ENCODE data around the gene HSPA4. TPM values are rescaled to one million over a fixed set of nuclear protein-coding genes. Genes with fewer than 3 reads are reported as not detected.

HSPA4 gene
- total RNA-seq, 1 experiment from 2014 or later, result 296 TPM

DNA sequence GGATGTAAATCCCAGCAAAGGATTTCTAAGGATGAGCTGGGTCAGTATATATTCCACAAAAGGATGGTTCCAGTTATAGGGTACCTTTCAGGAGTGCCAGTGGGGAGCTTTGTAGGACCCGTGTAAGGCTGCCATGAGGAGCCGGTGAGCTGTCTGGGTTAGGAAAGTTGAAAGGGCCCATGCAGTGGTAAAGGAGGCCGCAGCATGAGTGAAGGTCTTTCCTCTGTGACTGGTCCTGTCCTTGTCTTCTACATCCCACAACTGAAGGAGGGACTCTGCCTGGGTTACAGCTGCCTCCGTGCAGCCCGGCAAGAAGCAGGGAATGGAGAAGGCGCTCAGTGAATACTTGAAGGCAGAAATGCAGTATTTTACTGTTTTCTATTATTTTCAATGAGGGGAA, 58.9 kb downstream of the HSPA4 start:
- Mint-ChIP-seq H3K36me3 (ENCODE audit: insufficient read depth, unreplicated experiment) (peaks cover 25% of the 10 kb centered on the region), H3K4me3 (ENCODE audit: low read depth, unreplicated experiment) (no peak overlapping the region), H3K4me1 (ENCODE audit: low read depth, unreplicated experiment) (peaks cover 19% of the 10 kb centered on the region), H3K27ac (ENCODE audit: unreplicated experiment) (no peak overlapping the region), H3K9me3 (ENCODE audit: low read depth, unreplicated experiment) (no peaks in the 10 kb centered on the region), H3K27me3 (ENCODE audit: unreplicated experiment) (peaks cover 31% of the 10 kb centered on the region)
- CTCF ChIA-PET, result interaction anchor here (1.0 to 2.8 kb wide), 4 partner anchors 12 to 176 kb away, joined by 3 to 18 read pairs (median 4); no protein-coding TSS in a partner anchor
- intact Hi-C loops (cut with micrococcal nuclease; ENCODE audit: unreplicated experiment), result loop anchor here (1.0 to 5.0 kb wide), 5 partner anchors 138 to 757 kb away; no protein-coding TSS in a partner anchor
- no TSS peak for BruUV-seq (replicated peaks)
- DNase-seq, result no peak
- TF ChIP-seq, protein P1, sequence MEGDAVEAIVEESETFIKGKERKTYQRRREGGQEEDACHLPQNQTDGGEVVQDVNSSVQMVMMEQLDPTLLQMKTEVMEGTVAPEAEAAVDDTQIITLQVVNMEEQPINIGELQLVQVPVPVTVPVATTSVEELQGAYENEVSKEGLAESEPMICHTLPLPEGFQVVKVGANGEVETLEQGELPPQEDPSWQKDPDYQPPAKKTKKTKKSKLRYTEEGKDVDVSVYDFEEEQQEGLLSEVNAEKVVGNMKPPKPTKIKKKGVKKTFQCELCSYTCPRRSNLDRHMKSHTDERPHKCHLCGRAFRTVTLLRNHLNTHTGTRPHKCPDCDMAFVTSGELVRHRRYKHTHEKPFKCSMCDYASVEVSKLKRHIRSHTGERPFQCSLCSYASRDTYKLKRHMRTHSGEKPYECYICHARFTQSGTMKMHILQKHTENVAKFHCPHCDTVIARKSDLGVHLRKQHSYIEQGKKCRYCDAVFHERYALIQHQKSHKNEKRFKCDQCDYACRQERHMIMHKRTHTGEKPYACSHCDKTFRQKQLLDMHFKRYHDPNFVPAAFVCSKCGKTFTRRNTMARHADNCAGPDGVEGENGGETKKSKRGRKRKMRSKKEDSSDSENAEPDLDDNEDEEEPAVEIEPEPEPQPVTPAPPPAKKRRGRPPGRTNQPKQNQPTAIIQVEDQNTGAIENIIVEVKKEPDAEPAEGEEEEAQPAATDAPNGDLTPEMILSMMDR (IDR thresholded peaks at IDR 0.05; ENCODE audit: unreplicated experiment), result no peak

DNA sequence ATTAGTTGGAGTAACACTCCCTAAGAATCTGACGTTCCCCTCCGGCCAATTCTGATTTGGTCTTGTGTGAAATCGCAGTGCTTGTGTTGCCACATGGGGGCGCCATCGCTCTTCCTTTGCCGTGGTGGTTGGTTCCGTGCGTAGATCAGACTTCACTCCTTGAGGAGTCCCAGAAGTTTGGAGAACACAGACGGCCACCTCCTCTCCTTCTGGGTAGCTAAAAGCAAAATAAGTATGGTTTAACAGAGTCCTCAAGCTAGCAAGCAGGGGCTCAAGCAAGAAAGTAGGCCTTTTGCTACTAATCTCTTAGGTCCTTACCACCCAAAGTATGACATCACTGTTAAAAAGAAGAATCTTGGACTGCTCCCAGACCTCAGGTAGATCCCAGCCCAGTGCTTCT, 59.5 kb downstream of the HSPA4 start:
- DNase-seq, result peak; percentile 91
- H3K27me3 Mint-ChIP-seq (ENCODE audit: unreplicated experiment), result peaks cover 37% of the 10 kb centered on the region
- no TSS peak for BruUV-seq (replicated peaks)
- TF ChIP-seq, protein P1 (IDR thresholded peaks at IDR 0.05; ENCODE audit: unreplicated experiment), result peak; percentile 94
- H3K36me3 Mint-ChIP-seq (ENCODE audit: insufficient read depth, unreplicated experiment), result peaks cover 19% of the 10 kb centered on the region
- peaks cover 18% of the 10 kb centered on the region for H3K4me1 Mint-ChIP-seq (ENCODE audit: low read depth, unreplicated experiment)
- no peak overlapping the region for H3K4me3 Mint-ChIP-seq (ENCODE audit: low read depth, unreplicated experiment)
- CTCF ChIA-PET, result interaction anchor here (1.0 to 2.8 kb wide), 3 partner anchors 11 to 174 kb away, joined by 3 to 18 read pairs (median 4); no protein-coding TSS in a partner anchor
- H3K9me3 Mint-ChIP-seq (ENCODE audit: low read depth, unreplicated experiment), result no peaks in the 10 kb centered on the region
- H3K27ac Mint-ChIP-seq (ENCODE audit: unreplicated experiment), result no peak overlapping the region
- intact Hi-C loops (cut with micrococcal nuclease; ENCODE audit: unreplicated experiment), result loop anchor here (1.0 to 5.0 kb wide), 4 partner anchors 137 to 756 kb away; no protein-coding TSS in a partner anchor

DNA sequence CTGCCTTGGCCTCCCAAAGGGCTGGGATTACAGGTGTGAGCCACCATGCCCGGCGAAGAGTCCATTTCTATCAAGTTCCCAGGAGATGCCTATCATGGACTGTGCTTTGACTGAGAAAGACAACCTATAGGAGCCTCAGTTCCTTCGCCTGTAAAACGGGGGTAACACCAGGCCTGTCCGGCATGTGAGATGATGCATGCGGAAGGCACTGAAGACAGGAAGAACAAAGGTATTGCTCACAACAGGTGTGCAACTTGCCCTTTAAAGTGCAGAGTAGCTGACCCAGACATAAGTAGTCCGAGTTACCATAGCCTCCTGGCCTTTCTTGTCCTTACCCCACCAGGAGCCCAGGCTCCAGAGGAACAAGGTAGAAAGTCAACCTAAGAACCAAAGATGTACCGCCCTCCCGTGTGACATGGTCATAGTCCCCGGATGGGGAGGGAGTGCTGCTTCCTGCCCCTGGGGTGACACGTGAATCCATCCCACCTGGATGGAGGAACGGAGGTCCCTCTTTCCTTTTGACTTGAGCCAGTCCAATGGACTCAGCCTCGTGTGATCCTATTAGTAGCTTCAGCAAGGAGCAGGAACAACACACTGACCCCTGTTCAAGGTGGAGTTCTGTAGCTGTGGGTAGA, 60.3 kb downstream of the HSPA4 start:
- Mint-ChIP-seq H3K36me3 (ENCODE audit: insufficient read depth, unreplicated experiment) (peaks cover 11% of the 10 kb centered on the region), H3K4me1 (ENCODE audit: low read depth, unreplicated experiment) (peaks cover 10% of the 10 kb centered on the region), H3K9me3 (ENCODE audit: low read depth, unreplicated experiment) (no peaks in the 10 kb centered on the region), H3K27ac (ENCODE audit: unreplicated experiment) (no peak overlapping the region), H3K27me3 (ENCODE audit: unreplicated experiment) (peaks cover 45% of the 10 kb centered on the region), H3K4me3 (ENCODE audit: low read depth, unreplicated experiment) (no peak overlapping the region)
- CTCF ChIA-PET, result interaction anchor here (0.6 to 2.8 kb wide), 5 partner anchors 10 to 585 kb away, joined by 3 to 18 read pairs (median 4); no protein-coding TSS in a partner anchor
- intact Hi-C loops (cut with micrococcal nuclease; ENCODE audit: unreplicated experiment), result loop anchor here (5.0 kb wide), 1 partner anchor 755 kb away; no protein-coding TSS in a partner anchor
- TF ChIP-seq, protein P1 (IDR thresholded peaks at IDR 0.05; ENCODE audit: unreplicated experiment), result no peak
- no peak for DNase-seq
- no TSS peak for BruUV-seq (replicated peaks)

GRCh38 chr5:133113331-133114061, 61.7 kb downstream of the HSPA4 start:
- intact Hi-C loops (cut with micrococcal nuclease; ENCODE audit: unreplicated experiment), result loop anchor here (5.0 kb wide), 1 partner anchor 754 kb away; no protein-coding TSS in a partner anchor
- H3K27me3 Mint-ChIP-seq (ENCODE audit: unreplicated experiment), result peaks cover 58% of the 10 kb centered on the region
- no peak overlapping the region for H3K4me3 Mint-ChIP-seq (ENCODE audit: low read depth, unreplicated experiment)
- peaks cover 4% of the 10 kb centered on the region for H3K4me1 Mint-ChIP-seq (ENCODE audit: low read depth, unreplicated experiment)
- H3K27ac Mint-ChIP-seq (ENCODE audit: unreplicated experiment), result no peak overlapping the region
- peaks cover under 1% of the 10 kb centered on the region for H3K36me3 Mint-ChIP-seq (ENCODE audit: insufficient read depth, unreplicated experiment)
- CTCF ChIA-PET, result interaction anchor here (0.6 to 2.0 kb wide), 5 partner anchors 108 to 313 kb away, joined by 3 to 8 read pairs (median 3); no protein-coding TSS in a partner anchor
- TF ChIP-seq, protein P1 (IDR thresholded peaks at IDR 0.05; ENCODE audit: unreplicated experiment), result no peak
- no peaks in the 10 kb centered on the region for H3K9me3 Mint-ChIP-seq (ENCODE audit: low read depth, unreplicated experiment)
- DNase-seq, result no peak
- no TSS peak for BruUV-seq (replicated peaks)
